ENCODE data around the gene CPA5. TPM values are rescaled to one million over a fixed set of nuclear protein-coding genes. Genes with fewer than 3 reads are reported as not detected.

The CPA5 gene
- total and polyA plus RNA-seq, 10 of the 15 experiments (the other 5 are each of a cell fraction or from before 2014, with no cell fraction given): 0.06 to 0.52 (median 0.29) TPM; not detected in 2

GRCh38 chr7:130369110-130369711 is 24.6 kb downstream of the CPA5 start:
- intact Hi-C loops (cut with micrococcal nuclease; ENCODE audit: unreplicated experiment) (loop anchor here (5.0 kb wide), 2 partner anchors 118 to 127 kb away; no protein-coding TSS in a partner anchor), in situ Hi-C loops (cut with MboI) (no loop called here)
- no peaks in the 10 kb centered on the region for H3K36me3 ChIP-seq (ENCODE audit: control insufficient read depth in 2 of 2, insufficient read depth in 2 of 2, low read length in 1 of 2)
- no peak overlapping the region for H3K9ac ChIP-seq (ENCODE audit: control insufficient read depth, insufficient read depth, low read length)
- no peaks in the 10 kb centered on the region for H3K79me2 ChIP-seq (ENCODE audit: control insufficient read depth, insufficient read depth, low read length)
- POLR2A ChIA-PET: no interaction called here
- no peak overlapping the region for H3K4me2 ChIP-seq (ENCODE audit: control insufficient read depth, insufficient read depth)
- H3K9me3 ChIP-seq (replicated peaks; ENCODE audit: control insufficient read depth, insufficient read depth, low read length): no peaks in the 10 kb centered on the region; the same call in 2 of the 3 replicates
- peaks cover 13% of the 10 kb centered on the region for H3K4me1 ChIP-seq (ENCODE audit: control insufficient read depth, insufficient read depth, low read length)
- CTCF ChIA-PET: interaction anchor here (0.6 kb wide), 2 partner anchors 309 to 608 kb away, joined by 3 read pairs; no protein-coding TSS in a partner anchor
- H3K4me3 ChIP-seq: no peak overlapping the region
- H3K27me3 ChIP-seq (replicated peaks in 1 of 2; ENCODE audit: control insufficient read depth in 2 of 2, insufficient read depth in 2 of 2, low read length in 1 of 2): no peaks in the 10 kb centered on the region
- ATAC-seq (no peak), DNase-seq (ENCODE audit: low read depth, low spot score) (no peak), FAIRE-seq (no peak)
- H4K20me1 ChIP-seq (ENCODE audit: control insufficient read depth, insufficient read depth): no peaks in the 10 kb centered on the region
- RAD21 ChIA-PET (ENCODE audit: unreplicated experiment): no interaction called here
- BruUV-seq (replicated peaks): no TSS peak
- TF ChIP-seq YBX1 (IDR thresholded peaks at IDR 0.05) (no peak), CBX5 (IDR thresholded peaks at IDR 0.05; ENCODE audit: low read depth) (no peak), BCL3 (IDR thresholded peaks at IDR 0.05; ENCODE audit: borderline replicate concordance, insufficient read depth, low read depth, low read length, poor library complexity, severe bottlenecking) (peak; percentile 86), MEF2A (IDR thresholded peaks at IDR 0.05; ENCODE audit: insufficient read depth, low read depth, low read length) (no peak), SRF (IDR thresholded peaks at IDR 0.05; ENCODE audit: low read depth in 2 of 2, low read length in 2 of 2) (peak; percentile 37 to 73; a peak in 3 of 4 replicates)
- no peak overlapping the region for H3K27ac ChIP-seq (ENCODE audit: control insufficient read depth, insufficient read depth)
- H2AFZ ChIP-seq (ENCODE audit: control insufficient read depth, low read depth, low read length): peak overlapping the region; percentile 8
- WGBS (ENCODE audit: insufficient coverage, insufficient replicate concordance, low lambda C conversion rate, missing lambda C conversion rate): 45% methylated on average over 10 of the region's 10 CpGs
- SMC1A ChIA-PET (ENCODE audit: uncharacterized antibody, unreplicated experiment): no interaction called here

Data from GM12878 (cell line).